Activated naive CD4-positive, alpha-beta T cell treated with anti-CD3 and anti-CD28 coated beads, Interleukin-2, amount 50 U/mL, for 24 hours (primary cell): ENCODE measurements around the gene DNAJC24.
"Not testable (repeated sequence)": the region's sequence is repeated elsewhere in the genome, so short reads cannot be mapped to it uniquely, and the experiment has no call there.

ENCODE experiments used
- H3K27ac Mint-ChIP-seq: one replicate; pipeline ENCODE4 v1.8.0; 2021; ENCODE audit warnings: mild to moderate bottlenecking, mixed read lengths
- H3K27me3 Mint-ChIP-seq: one replicate; pipeline ENCODE4 v1.8.0; 2021; ENCODE audit warnings: mixed read lengths
- H3K36me3 Mint-ChIP-seq: one replicate; pipeline ENCODE4 v1.8.0; 2021; ENCODE audit warnings: mixed read lengths
- H3K4me1 Mint-ChIP-seq: one replicate; pipeline ENCODE4 v1.8.0; 2021; ENCODE audit warnings: mixed read lengths
- H3K4me3 Mint-ChIP-seq: one replicate; pipeline ENCODE4 v1.8.0; 2021; ENCODE audit warnings: mild to moderate bottlenecking, mixed read lengths
- H3K9me3 Mint-ChIP-seq: one replicate; pipeline ENCODE4 v1.8.0; 2021; ENCODE audit warnings: mixed read lengths

DNAJC24 gene

GRCh38 chr11:31369348-31370329, at the start of gene DNAJC24, which contains the start of gene DCDC1:
DNAJC24 (plus strand) TSS chr11:31369860; CDS start chr11:31370749, 889 bp downstream.
DCDC1 (minus strand) TSS chr11:31369739; CDS start chr11:31328280, 41,459 bp downstream.
- no peaks in the 10 kb centered on the region for H3K27me3 Mint-ChIP-seq
- H3K4me3 Mint-ChIP-seq: peak within 1 kb of the TSS; percentile 99
- no peaks in the 10 kb centered on the region for H3K9me3 Mint-ChIP-seq
- peak within 1 kb of the TSS; percentile 99 for H3K27ac Mint-ChIP-seq
- H3K4me1 Mint-ChIP-seq: peaks cover 59% of the 10 kb centered on the region
- H3K36me3 Mint-ChIP-seq: peaks cover 2% of the 10 kb centered on the region

- not testable (repeated sequence) for H3K4me1 Mint-ChIP-seq
These were observed 48.2 kb upstream of the DNAJC24 start for GRCh38 chr11:31321494-31321893.

GRCh38 chr11:31323145-31323544, 46.5 kb upstream of the DNAJC24 start:
- Mint-ChIP-seq H3K4me1 (peaks cover 4% of the 10 kb centered on the region), H3K27ac (no peak overlapping the region), H3K4me3 (no peak overlapping the region), H3K27me3 (peaks cover 2% of the 10 kb centered on the region), H3K36me3 (no peaks in the 10 kb centered on the region), H3K9me3 (no peaks in the 10 kb centered on the region)

More at GRCh38 chr11:31321494-31321893, 48.2 kb upstream of the DNAJC24 start:
- not testable (repeated sequence) for H3K9me3 Mint-ChIP-seq, H3K4me3 Mint-ChIP-seq, H3K36me3 Mint-ChIP-seq, H3K27me3 Mint-ChIP-seq
- H3K27ac Mint-ChIP-seq: peak overlapping the region; percentile 27

- no peaks in the 10 kb centered on the region for H3K9me3 Mint-ChIP-seq
- peaks cover 4% of the 10 kb centered on the region for H3K4me1 Mint-ChIP-seq
- H3K4me3 Mint-ChIP-seq: no peak overlapping the region
- H3K36me3 Mint-ChIP-seq: no peaks in the 10 kb centered on the region
- H3K27me3 Mint-ChIP-seq: peaks cover 2% of the 10 kb centered on the region
- peak overlapping the region; percentile 20 for H3K27ac Mint-ChIP-seq
These were observed 44.5 kb upstream of the DNAJC24 start for GRCh38 chr11:31325160-31325559.

GRCh38 chr11:31326470-31327148, 43.1 kb upstream of the DNAJC24 start:
- Mint-ChIP-seq H3K4me1 (peaks cover 4% of the 10 kb centered on the region), H3K27ac (no peak overlapping the region), H3K9me3 (peaks cover 9% of the 10 kb centered on the region), H3K27me3 (peaks cover 2% of the 10 kb centered on the region), H3K36me3 (peaks cover 3% of the 10 kb centered on the region), H3K4me3 (no peak overlapping the region)

GRCh38 chr11:31327417-31327816, 42.2 kb upstream of the DNAJC24 start:
- Mint-ChIP-seq H3K4me3 (no peak overlapping the region), H3K36me3 (peaks cover 3% of the 10 kb centered on the region), H3K27me3 (peaks cover 2% of the 10 kb centered on the region), H3K27ac (no peak overlapping the region), H3K9me3 (peaks cover 9% of the 10 kb centered on the region), H3K4me1 (peaks cover 4% of the 10 kb centered on the region)

- Mint-ChIP-seq H3K27ac (no peak overlapping the region), H3K4me1 (peaks cover 4% of the 10 kb centered on the region), H3K27me3 (peaks cover 2% of the 10 kb centered on the region), H3K4me3 (no peak overlapping the region), H3K9me3 (peaks cover 9% of the 10 kb centered on the region), H3K36me3 (peaks cover 3% of the 10 kb centered on the region)
These were observed 41.0 kb upstream of the DNAJC24 start for GRCh38 chr11:31328697-31329096.

- H3K36me3 Mint-ChIP-seq: peaks cover 2% of the 10 kb centered on the region
- H3K4me3 Mint-ChIP-seq: no peak overlapping the region
- no peaks in the 10 kb centered on the region for H3K9me3 Mint-ChIP-seq
- H3K27ac Mint-ChIP-seq: no peak overlapping the region
- H3K4me1 Mint-ChIP-seq: no peaks in the 10 kb centered on the region
- peaks cover 2% of the 10 kb centered on the region for H3K27me3 Mint-ChIP-seq
These were observed 31.9 kb upstream of the DNAJC24 start for GRCh38 chr11:31337806-31338205.

GRCh38 chr11:31340903-31341572, 28.6 kb upstream of the DNAJC24 start:
- H3K27me3 Mint-ChIP-seq: peaks cover 2% of the 10 kb centered on the region
- H3K4me1 Mint-ChIP-seq: no peaks in the 10 kb centered on the region
- H3K9me3 Mint-ChIP-seq: no peaks in the 10 kb centered on the region
- no peaks in the 10 kb centered on the region for H3K36me3 Mint-ChIP-seq
- no peak overlapping the region for H3K4me3 Mint-ChIP-seq
- H3K27ac Mint-ChIP-seq: no peak overlapping the region

- H3K4me3 Mint-ChIP-seq: no peak overlapping the region
- H3K27me3 Mint-ChIP-seq: peaks cover 6% of the 10 kb centered on the region
- H3K4me1 Mint-ChIP-seq: no peaks in the 10 kb centered on the region
- H3K36me3 Mint-ChIP-seq: peaks cover 1% of the 10 kb centered on the region
- no peaks in the 10 kb centered on the region for H3K9me3 Mint-ChIP-seq
- H3K27ac Mint-ChIP-seq: no peak overlapping the region
These were observed 18.5 kb upstream of the DNAJC24 start for GRCh38 chr11:31351168-31351567.

GRCh38 chr11:31355131-31355530, 14.5 kb upstream of the DNAJC24 start:
- Mint-ChIP-seq H3K9me3 (no peaks in the 10 kb centered on the region), H3K4me3 (no peak overlapping the region), H3K27ac (no peak overlapping the region), H3K27me3 (peaks cover 6% of the 10 kb centered on the region), H3K4me1 (no peaks in the 10 kb centered on the region), H3K36me3 (peaks cover 1% of the 10 kb centered on the region)

GRCh38 chr11:31355817-31356216, 13.8 kb upstream of the DNAJC24 start:
- H3K27ac Mint-ChIP-seq: no peak overlapping the region
- peaks cover 4% of the 10 kb centered on the region for H3K4me1 Mint-ChIP-seq
- no peak overlapping the region for H3K4me3 Mint-ChIP-seq
- H3K9me3 Mint-ChIP-seq: no peaks in the 10 kb centered on the region
- peaks cover 6% of the 10 kb centered on the region for H3K27me3 Mint-ChIP-seq
- peaks cover 1% of the 10 kb centered on the region for H3K36me3 Mint-ChIP-seq

GRCh38 chr11:31361743-31362142, 7.9 kb upstream of the DNAJC24 start:
- Mint-ChIP-seq H3K4me1 (peaks cover 39% of the 10 kb centered on the region), H3K27me3 (no peaks in the 10 kb centered on the region)

GRCh38 chr11:31366795-31367194, 2.9 kb upstream of the DNAJC24 start:
- Mint-ChIP-seq H3K4me3 (peak overlapping the region; percentile 6), H3K27me3 (no peaks in the 10 kb centered on the region), H3K36me3 (peaks cover 2% of the 10 kb centered on the region)

More at GRCh38 chr11:31361743-31362142, 7.9 kb upstream of the DNAJC24 start:
- Mint-ChIP-seq H3K36me3 (no peaks in the 10 kb centered on the region), H3K27ac (no peak overlapping the region), H3K4me3 (no peak overlapping the region), H3K9me3 (no peaks in the 10 kb centered on the region)

GRCh38 chr11:31375879-31376278, 6.2 kb downstream of the DNAJC24 start:
- Mint-ChIP-seq H3K4me1 (peaks cover 41% of the 10 kb centered on the region), H3K27me3 (no peaks in the 10 kb centered on the region), H3K9me3 (no peaks in the 10 kb centered on the region), H3K36me3 (peaks cover 20% of the 10 kb centered on the region), H3K4me3 (peak overlapping the region; percentile 64), H3K27ac (no peak overlapping the region)

More at GRCh38 chr11:31366795-31367194, 2.9 kb upstream of the DNAJC24 start:
- H3K27ac Mint-ChIP-seq: no peak overlapping the region
- H3K9me3 Mint-ChIP-seq: no peaks in the 10 kb centered on the region
- H3K4me1 Mint-ChIP-seq: peaks cover 66% of the 10 kb centered on the region
